ENCODE results near the gene LRRC36. TPM values are rescaled to one million over a fixed set of nuclear protein-coding genes. Genes with fewer than 3 reads are reported as not detected.

Gene LRRC36
- total and polyA plus RNA-seq, 2 of the 13 experiments (the other 11 are each of a cell fraction or from before 2014, with no cell fraction given): 0.12 to 0.15 TPM

- no peak overlapping the region for H3K4me2 ChIP-seq (ENCODE audit: low read depth, low read length)
- no TSS peak for BruUV-seq (replicated peaks)
- CTCF ChIA-PET (ENCODE audit: low intra/inter-chr PET ratio, low total read pairs): no interaction called here
- H3K79me2 ChIP-seq (ENCODE audit: insufficient read depth, low read length): no peaks in the 10 kb centered on the region
- H3K4me3 ChIP-seq (replicated peaks in 1 of 3; ENCODE audit: insufficient read depth in 1 of 3, low read depth in 2 of 3, low read length in 3 of 3): no peak overlapping the region
- intact Hi-C loops (cut with micrococcal nuclease; ENCODE audit: unreplicated experiment): no loop called here
- H3K9me3 ChIP-seq (ENCODE audit: low read length): no peaks in the 10 kb centered on the region
- H4K20me1 ChIP-seq (ENCODE audit: insufficient read depth, low read length): no peaks in the 10 kb centered on the region
- POLR2A ChIA-PET: no interaction called here
- in situ Hi-C loops (cut with HindIII; ENCODE audit: extremely low pct_ligation_motif_present, low pct_unique_long_range_greater_than_20kb): no loop called here
- peaks cover 25% of the 10 kb centered on the region for H3K4me1 ChIP-seq (ENCODE audit: insufficient read depth, low read length)
- TF ChIP-seq TBP (CRISPR knock-in tag; IDR thresholded peaks at IDR 0.05): no peak
- TF ChIP-seq ZSCAN12 (CRISPR knock-in tag; IDR thresholded peaks at IDR 0.05): no peak
- TF ChIP-seq NRL (CRISPR knock-in tag; IDR thresholded peaks at IDR 0.05; ENCODE audit: borderline replicate concordance): no peak
- TF ChIP-seq ZNF776 (CRISPR knock-in tag; IDR thresholded peaks at IDR 0.05): no peak
- TF ChIP-seq ZMAT5 (CRISPR knock-in tag; IDR thresholded peaks at IDR 0.05; ENCODE audit: borderline replicate concordance, low read depth): no peak
- TF ChIP-seq RARA (CRISPR knock-in tag; IDR thresholded peaks at IDR 0.05): no peak
- no peak for TF ChIP-seq SOX13 (IDR thresholded peaks at IDR 0.05)
- TF ChIP-seq SOX13 (CRISPR knock-in tag; conservative IDR thresholded peaks at IDR 0.05 in 1 of 2, IDR thresholded peaks at IDR 0.05 in 1 of 2): no peak
- TF ChIP-seq ZNF33A (CRISPR knock-in tag; IDR thresholded peaks at IDR 0.05; ENCODE audit: borderline replicate concordance): no peak
- no peak for TF ChIP-seq CCAR2 (optimal IDR thresholded peaks at IDR 0.05; ENCODE audit: low read depth, low read length)
- TF ChIP-seq NR3C1 (CRISPR knock-in tag; IDR thresholded peaks at IDR 0.05): no peak
- TF ChIP-seq SIN3A (IDR thresholded peaks at IDR 0.05; ENCODE audit: borderline replicate concordance, low read depth, low read length): no peak
- TF ChIP-seq BRD4 (CRISPR knock-in tag; IDR thresholded peaks at IDR 0.05): no peak
- TF ChIP-seq GRHL1 (CRISPR knock-in tag; conservative IDR thresholded peaks at IDR 0.05): no peak
- no peak for TF ChIP-seq ZNF674 (CRISPR knock-in tag; IDR thresholded peaks at IDR 0.05; ENCODE audit: low read depth)
- TF ChIP-seq ZBTB8A (CRISPR knock-in tag; IDR thresholded peaks at IDR 0.05; ENCODE audit: borderline replicate concordance, low read depth): no peak
- TF ChIP-seq NCOA5 (CRISPR knock-in tag; IDR thresholded peaks at IDR 0.05): no peak
- H3K27ac ChIP-seq (ENCODE audit: extremely low read length, insufficient read depth, low read length): no peak overlapping the region
- 78% methylated on average over 1 of the region's 1 CpG for WGBS (ENCODE audit: low lambda C conversion rate)
- H3K27me3 ChIP-seq (ENCODE audit: control insufficient read depth in 1 of 2, insufficient read depth in 2 of 2, low read length in 2 of 2): no peaks in the 10 kb centered on the region
- H3K9ac ChIP-seq (ENCODE audit: insufficient read depth, low read depth, low read length): no peak overlapping the region
- H2AFZ ChIP-seq (ENCODE audit: low read length): no peak overlapping the region
- H3K36me3 ChIP-seq (replicated peaks in 1 of 2; ENCODE audit: control insufficient read depth in 1 of 2, insufficient read depth in 2 of 2, low read length in 2 of 2): no peaks in the 10 kb centered on the region
- no peak for FAIRE-seq
- no peak for ATAC-seq
- DNase-seq (ENCODE audit: low spot score): no peak
These were observed 18.8 kb downstream of the LRRC36 start for GRCh38 chr16:67345401-67345800.
